Activated B cell treated with CpG ODN at 0.5 μM for 24 hours (primary cell): Measurements from ENCODE around the gene HEBP1. TPM values are rescaled to one million over a fixed set of nuclear protein-coding genes. Genes with fewer than 3 reads are reported as not detected.

Experiments
- ATAC-seq: fragments of 200-7000 bp; cut with Tn5 transposase; one replicate; pipeline ENCODE4 v1.10.0; 2021; ENCODE audit warnings: low read depth, mild to moderate bottlenecking, moderate library complexity
- CTCF ChIA-PET: fragments of 350-600 bp; sonication (Branson Sonifier 250); formaldehyde crosslinking; loops from one replicate; lab custom pipeline; 2021; ENCODE audit warnings: antibody characterized with exemption; lab: Charles Lee
- POLR2A ChIA-PET: fragments of 350-600 bp; sonication (Branson Sonifier 250); formaldehyde crosslinking; loops from one replicate; lab custom pipeline; 2021; ENCODE audit warnings: antibody characterized with exemption; lab: Charles Lee
- DNase-seq: peaks from one replicate; pipeline ENCODE4 v3.0.0; 2022
- H3K27ac Mint-ChIP-seq: one replicate; pipeline ENCODE4 v1.8.0; 2020; ENCODE audit warnings: mixed read lengths
- H3K27me3 Mint-ChIP-seq: one replicate; pipeline ENCODE4 v1.8.0; 2021; ENCODE audit warnings: mixed read lengths
- H3K36me3 Mint-ChIP-seq: one replicate; pipeline ENCODE4 v1.8.0; 2021; ENCODE audit warnings: low read depth, mixed read lengths
- H3K4me1 Mint-ChIP-seq: one replicate; pipeline ENCODE4 v1.8.0; 2021; ENCODE audit warnings: mixed read lengths
- H3K4me3 Mint-ChIP-seq: one replicate; pipeline ENCODE4 v1.8.0; 2020; ENCODE audit warnings: mild to moderate bottlenecking, mixed read lengths
- H3K9me3 Mint-ChIP-seq: one replicate; pipeline ENCODE4 v1.8.0; 2020; ENCODE audit warnings: mixed read lengths
- intact Hi-C: fragments of 100-400 bp; cut with micrococcal nuclease; formaldehyde crosslinking; loops from one replicate; pipeline ENCODE4 v1.15.1; 2024
- total RNA-seq: library from RNA; stranded (reverse); gene quantifications from 2 replicates; pipeline ENCODE4 v1.2.3, GENCODE V29; 2022
- TF ChIP-seq, protein P1 (sequence below): fragments of 200-600 bp; IDR thresholded peaks from one replicate; pipeline ENCODE4 v1.8.0; 2022; ENCODE audit warnings: antibody characterized with exemption, mild to moderate bottlenecking

Gene HEBP1
- total RNA-seq, 1 donor from 2014 or later: 12.0 TPM

DNA sequence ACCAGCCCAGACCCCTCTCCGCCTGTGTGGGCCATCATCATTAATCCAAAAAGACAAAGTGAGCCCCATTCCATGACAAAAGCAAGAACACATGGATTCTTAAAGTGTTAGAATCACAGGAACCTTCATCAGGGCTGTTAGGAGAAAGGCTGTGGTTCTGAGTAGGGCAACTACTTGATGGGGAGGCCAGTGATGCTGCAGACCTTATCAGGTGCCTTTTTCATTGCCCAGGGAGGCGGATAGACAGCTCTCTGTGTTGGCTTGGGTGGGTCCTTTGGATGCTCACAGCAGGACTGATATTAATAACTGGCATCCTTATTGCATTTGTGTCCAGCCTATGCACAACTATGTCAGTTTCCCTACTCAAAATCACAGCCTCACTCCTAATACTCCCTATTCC is 2.3 kb downstream of the HEBP1 start:
- POLR2A ChIA-PET: no interaction called here
- H3K36me3 Mint-ChIP-seq: no peaks in the 10 kb centered on the region
- intact Hi-C loops: no loop called here
- H3K27ac Mint-ChIP-seq: no peak overlapping the region
- peaks cover 34% of the 10 kb centered on the region for H3K4me1 Mint-ChIP-seq
- TF ChIP-seq, protein P1, sequence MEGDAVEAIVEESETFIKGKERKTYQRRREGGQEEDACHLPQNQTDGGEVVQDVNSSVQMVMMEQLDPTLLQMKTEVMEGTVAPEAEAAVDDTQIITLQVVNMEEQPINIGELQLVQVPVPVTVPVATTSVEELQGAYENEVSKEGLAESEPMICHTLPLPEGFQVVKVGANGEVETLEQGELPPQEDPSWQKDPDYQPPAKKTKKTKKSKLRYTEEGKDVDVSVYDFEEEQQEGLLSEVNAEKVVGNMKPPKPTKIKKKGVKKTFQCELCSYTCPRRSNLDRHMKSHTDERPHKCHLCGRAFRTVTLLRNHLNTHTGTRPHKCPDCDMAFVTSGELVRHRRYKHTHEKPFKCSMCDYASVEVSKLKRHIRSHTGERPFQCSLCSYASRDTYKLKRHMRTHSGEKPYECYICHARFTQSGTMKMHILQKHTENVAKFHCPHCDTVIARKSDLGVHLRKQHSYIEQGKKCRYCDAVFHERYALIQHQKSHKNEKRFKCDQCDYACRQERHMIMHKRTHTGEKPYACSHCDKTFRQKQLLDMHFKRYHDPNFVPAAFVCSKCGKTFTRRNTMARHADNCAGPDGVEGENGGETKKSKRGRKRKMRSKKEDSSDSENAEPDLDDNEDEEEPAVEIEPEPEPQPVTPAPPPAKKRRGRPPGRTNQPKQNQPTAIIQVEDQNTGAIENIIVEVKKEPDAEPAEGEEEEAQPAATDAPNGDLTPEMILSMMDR: no peak
- DNase-seq (no peak), ATAC-seq (no peak)
- H3K4me3 Mint-ChIP-seq: no peak overlapping the region
- no peaks in the 10 kb centered on the region for H3K9me3 Mint-ChIP-seq
- CTCF ChIA-PET: no interaction called here
- no peaks in the 10 kb centered on the region for H3K27me3 Mint-ChIP-seq

DNA sequence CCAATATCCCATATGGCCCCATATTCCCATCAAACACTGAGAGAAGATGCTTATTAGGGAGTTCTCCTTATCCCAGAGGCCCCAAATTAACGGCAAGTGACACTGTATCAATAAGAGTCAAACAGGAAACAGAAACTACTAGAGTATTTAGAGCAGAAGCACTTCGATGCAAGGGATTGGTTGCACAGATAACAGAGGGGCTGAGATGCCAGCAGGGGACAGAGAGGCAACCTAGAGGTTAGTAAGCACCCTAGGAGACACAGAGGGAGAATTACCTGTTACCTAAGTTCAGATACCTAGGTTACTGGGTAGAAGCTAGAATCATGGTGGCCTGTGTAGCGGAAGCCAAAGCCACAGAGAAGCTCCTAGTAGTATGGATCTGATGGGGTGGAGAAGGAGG is 2.9 kb downstream of the HEBP1 start:
- intact Hi-C loops: no loop called here
- ChIA-PET CTCF (no interaction called here), POLR2A (no interaction called here)
- Mint-ChIP-seq H3K27ac (no peak overlapping the region), H3K9me3 (no peaks in the 10 kb centered on the region), H3K4me1 (peaks cover 39% of the 10 kb centered on the region), H3K36me3 (no peaks in the 10 kb centered on the region), H3K4me3 (no peak overlapping the region), H3K27me3 (no peaks in the 10 kb centered on the region)
- no peak for ATAC-seq
- TF ChIP-seq, protein P1: no peak
- no peak for DNase-seq

GRCh38 chr12:12996209-12996608 is 3.9 kb downstream of the HEBP1 start:
- Mint-ChIP-seq H3K27me3 (no peaks in the 10 kb centered on the region), H3K4me1 (peaks cover 36% of the 10 kb centered on the region), H3K9me3 (no peaks in the 10 kb centered on the region), H3K4me3 (no peak overlapping the region), H3K36me3 (no peaks in the 10 kb centered on the region), H3K27ac (no peak overlapping the region)
- TF ChIP-seq, protein P1: no peak
- CTCF ChIA-PET: no interaction called here
- DNase-seq (no peak), ATAC-seq (no peak)
- POLR2A ChIA-PET: no interaction called here
- intact Hi-C loops: loop anchor here (1.0 kb wide), 1 partner anchor 78 kb away; no protein-coding TSS in a partner anchor

GRCh38 chr12:12995088-12995487 is 5.0 kb downstream of the HEBP1 start:
- H3K4me3 Mint-ChIP-seq: no peak overlapping the region
- CTCF ChIA-PET: interaction anchor here (0.6 kb wide), 1 partner anchor 9 kb away, joined by 3 read pairs; no protein-coding TSS in a partner anchor
- H3K36me3 Mint-ChIP-seq: no peaks in the 10 kb centered on the region
- H3K27me3 Mint-ChIP-seq: no peaks in the 10 kb centered on the region
- POLR2A ChIA-PET: no interaction called here
- TF ChIP-seq, protein P1: no peak
- no peak for ATAC-seq
- intact Hi-C loops: no loop called here
- H3K27ac Mint-ChIP-seq: no peak overlapping the region
- no peaks in the 10 kb centered on the region for H3K9me3 Mint-ChIP-seq
- peaks cover 32% of the 10 kb centered on the region for H3K4me1 Mint-ChIP-seq
- DNase-seq: no peak

- no peaks in the 10 kb centered on the region for H3K27me3 Mint-ChIP-seq
- no peaks in the 10 kb centered on the region for H3K9me3 Mint-ChIP-seq
- intact Hi-C loops: loop anchor here (2.0 kb wide), 1 partner anchor 77 kb away; no protein-coding TSS in a partner anchor
- no peak for ATAC-seq
- peak overlapping the region; percentile 36 for H3K4me3 Mint-ChIP-seq
- POLR2A ChIA-PET: interaction anchor here (0.6 to 0.7 kb wide), 2 partner anchors 8 to 272 kb away, joined by 3 to 4 read pairs; no protein-coding TSS in a partner anchor
- DNase-seq: no peak
- H3K27ac Mint-ChIP-seq: peak overlapping the region; percentile 60
- TF ChIP-seq, protein P1: no peak
- CTCF ChIA-PET: no interaction called here
- H3K4me1 Mint-ChIP-seq: peaks cover 18% of the 10 kb centered on the region
- H3K36me3 Mint-ChIP-seq: peaks cover 6% of the 10 kb centered on the region
Measured at GRCh38 chr12:12993367-12993766, 6.7 kb downstream of the HEBP1 start.
